Mesenchymal stem cell (in vitro differentiated cells and primary cell): ENCODE measurements around the gene GOLGA6C.
"Not testable (repeated sequence)": the region's sequence is repeated elsewhere in the genome, so short reads cannot be mapped to it uniquely, and the experiment has no call there.

Experiments used
- DNase-seq: peaks from one replicate; pipeline ENCODE4 v3.0.0-alpha.2; 2013
- H2AFZ ChIP-seq: one replicate; pipeline ENCODE4 v1.6.1; 2013; ENCODE audit warnings: low read depth, mild to moderate bottlenecking, control low read depth, inconsistent platforms, low read length, moderate library complexity
- H2AK5ac ChIP-seq: 2 replicates; pipeline ENCODE4 v1.6.1; 2013; ENCODE audit warnings: low read length, moderate library complexity, mild to moderate bottlenecking, inconsistent platforms; ENCODE audit not compliant: severe bottlenecking
- H2BK120ac ChIP-seq: one replicate; pipeline ENCODE4 v1.6.1; 2013; ENCODE audit warnings: low read depth, mild to moderate bottlenecking, inconsistent platforms, low read length, moderate library complexity
- H2BK12ac ChIP-seq, 2 experiments: one replicate each; pipeline ENCODE4 v1.6.1; 2013; ENCODE audit warnings: inconsistent platforms in 2 of 2, low read length in 2 of 2, mild to moderate bottlenecking in 2 of 2, moderate library complexity in 2 of 2, control low read depth in 1 of 2
- H2BK15ac ChIP-seq: one replicate; pipeline ENCODE4 v1.6.1; 2013; ENCODE audit warnings: mild to moderate bottlenecking, low read depth, inconsistent platforms; ENCODE audit not compliant: poor library complexity, severe bottlenecking
- H2BK5ac ChIP-seq: 2 replicates; pipeline ENCODE4 v1.6.1; 2013; ENCODE audit warnings: low read depth, mild to moderate bottlenecking, low read length, control low read depth, inconsistent platforms; ENCODE audit not compliant: poor library complexity, severe bottlenecking
- H3K14ac ChIP-seq, 2 experiments: one replicate each; pipeline ENCODE4 v1.6.1; 2013; ENCODE audit warnings: inconsistent platforms in 2 of 2, low read length in 2 of 2, control low read depth in 1 of 2, mild to moderate bottlenecking in 1 of 2, moderate library complexity in 1 of 2
- H3K18ac ChIP-seq, 2 experiments: one replicate each; pipeline ENCODE4 v1.6.1; 2013; ENCODE audit warnings: inconsistent platforms in 2 of 2, low read length in 2 of 2, control low read depth in 1 of 2, low read depth in 1 of 2, mild to moderate bottlenecking in 1 of 2
- H3K23ac ChIP-seq, 2 experiments: one replicate each; pipeline ENCODE4 v1.6.1; 2013; ENCODE audit warnings: inconsistent platforms in 2 of 2, low read length in 2 of 2, mild to moderate bottlenecking in 2 of 2, moderate library complexity in 2 of 2, control low read depth in 1 of 2
- H3K27ac ChIP-seq: 2 replicates; pipeline ENCODE4 v1.5.1; 2013; ENCODE audit warnings: mild to moderate bottlenecking, moderate library complexity, low read length, control low read depth, inconsistent platforms; ENCODE audit not compliant: poor library complexity, severe bottlenecking
- H3K27me3 ChIP-seq, 2 experiments: 2 replicates each; pipeline versions ENCODE4 v1.6.1 to v1.7.0; 2013; ENCODE audit warnings: low read length in 2 of 2, mild to moderate bottlenecking in 2 of 2, moderate library complexity in 2 of 2, control low read depth in 1 of 2, inconsistent platforms in 1 of 2; ENCODE audit not compliant: control insufficient read depth in 1 of 2, insufficient read depth in 1 of 2
- H3K36me3 ChIP-seq, 2 experiments: 2 replicates each; pipeline versions ENCODE4 v1.6.1 to v1.7.0; 2013; ENCODE audit warnings: low read length in 2 of 2, control low read depth in 1 of 2, inconsistent platforms in 1 of 2, low read depth in 1 of 2, mild to moderate bottlenecking in 1 of 2; ENCODE audit not compliant: insufficient read depth in 2 of 2, control insufficient read depth in 1 of 2
- H3K4ac ChIP-seq, 2 experiments: one replicate each; pipeline ENCODE4 v1.6.1; 2013; ENCODE audit warnings: inconsistent platforms in 2 of 2, low read length in 2 of 2, mild to moderate bottlenecking in 2 of 2, moderate library complexity in 2 of 2, control low read depth in 1 of 2, low read depth in 1 of 2
- H3K4me1 ChIP-seq: 2 replicates; pipeline ENCODE4 v1.6.1; 2013; ENCODE audit warnings: low read depth, low read length, control low read depth; ENCODE audit not compliant: control insufficient read depth, insufficient read depth
- H3K4me2 ChIP-seq: 2 replicates; pipeline ENCODE4 v1.6.1; 2013; ENCODE audit warnings: low read length, mild to moderate bottlenecking, inconsistent platforms; ENCODE audit not compliant: poor library complexity, severe bottlenecking
- H3K4me3 ChIP-seq, 2 experiments: 2 replicates each; pipeline versions ENCODE4 v1.5.1 to v1.7.0; 2013; ENCODE audit warnings: low read length in 2 of 2, mild to moderate bottlenecking in 2 of 2, control low read depth in 1 of 2, low read depth in 1 of 2; ENCODE audit not compliant: insufficient read depth in 1 of 2
- H3K79me1 ChIP-seq: replicated peaks from 2 replicates; pipeline ENCODE4 v1.6.1; 2013; ENCODE audit warnings: mild to moderate bottlenecking, control low read depth, low read length, inconsistent platforms; ENCODE audit not compliant: poor library complexity, severe bottlenecking
- H3K9ac ChIP-seq: 2 replicates; pipeline ENCODE4 v1.7.0; 2013; ENCODE audit warnings: mild to moderate bottlenecking, low read length, moderate library complexity
- H3K9me3 ChIP-seq: 2 replicates; pipeline ENCODE4 v1.7.0; 2013; ENCODE audit warnings: mild to moderate bottlenecking, low read length; ENCODE audit not compliant: control insufficient read depth
- H4K8ac ChIP-seq: one replicate; pipeline ENCODE4 v1.6.1; 2013; ENCODE audit warnings: inconsistent platforms, mild to moderate bottlenecking, low read length, moderate library complexity
- H4K91ac ChIP-seq: one replicate; pipeline ENCODE4 v1.6.1; 2013; ENCODE audit warnings: mild to moderate bottlenecking, low read length, inconsistent platforms
- WGBS: methylation state at CpG from one replicate; pipeline ENCODE4 v1.1.7; 2013; ENCODE audit warnings: mixed read lengths; 5-methylcytosine and 5-hydroxymethylcytosine counted together

The GOLGA6C gene

GRCh38 chr15:75214293-75215096, 43.6 kb upstream of the GOLGA6C start:
- Histone ChIP-seq H4K8ac (no peak overlapping the region), H3K4me2 (no peak overlapping the region), H3K23ac (peak overlapping the region in 1 of 2 experiments; percentile 37), H3K27me3 (no peaks in the 10 kb centered on the region), H2AFZ (no peak overlapping the region), H2BK12ac (no peak overlapping the region), H3K18ac (no peak overlapping the region), H3K9ac (no peak overlapping the region), H2BK5ac (no peak overlapping the region), H3K4me1 (peaks cover 8% of the 10 kb centered on the region), H2AK5ac (no peak overlapping the region), H4K91ac (no peak overlapping the region), H2BK120ac (no peak overlapping the region), H3K79me1 (peaks cover 3% of the 10 kb centered on the region), H3K36me3 (peaks cover 27 to 39% of the 10 kb centered on the region in 2 experiments), H3K14ac (peak overlapping the region in 1 of 2 experiments; percentile 66), H3K27ac (no peak overlapping the region), H3K9me3 (no peaks in the 10 kb centered on the region), H3K4me3 (no peak overlapping the region), H3K4ac (no peak overlapping the region), H2BK15ac (no peak overlapping the region)
- DNase-seq = no peak
- 82% methylated on average over 13 of the region's 13 CpGs for WGBS

- Histone ChIP-seq H3K23ac (no peak overlapping the region), H2BK15ac (no peak overlapping the region), H3K79me1 (peaks cover 1% of the 10 kb centered on the region), H3K9me3 (no peaks in the 10 kb centered on the region), H3K14ac (no peak overlapping the region), H2BK120ac (no peak overlapping the region), H2AK5ac (no peak overlapping the region), H3K27ac (no peak overlapping the region), H2BK5ac (no peak overlapping the region), H3K4ac (peak overlapping the region in 1 of 2 experiments; percentile 20), H2AFZ (no peak overlapping the region), H4K8ac (peak overlapping the region; percentile 13), H3K18ac (no peak overlapping the region), H3K9ac (no peak overlapping the region), H3K4me3 (no peak overlapping the region), H3K36me3 (peaks cover 21 to 30% of the 10 kb centered on the region in 2 experiments), H4K91ac (no peak overlapping the region), H3K4me2 (no peak overlapping the region), H3K27me3 (no peaks in the 10 kb centered on the region), H2BK12ac (no peak overlapping the region), H3K4me1 (peaks cover 8% of the 10 kb centered on the region)
- 97% methylated on average over 5 of the region's 5 CpGs for WGBS
- no peak for DNase-seq
These were observed 42.8 kb upstream of the GOLGA6C start for GRCh38 chr15:75215107-75216004.

- no peak for DNase-seq
- Histone ChIP-seq H3K27me3 (no peaks in the 10 kb centered on the region), H2BK5ac (no peak overlapping the region), H2BK120ac (no peak overlapping the region), H3K4me2 (no peak overlapping the region), H2BK12ac (no peak overlapping the region), H3K9ac (no peak overlapping the region), H3K4me1 (peaks cover 8% of the 10 kb centered on the region), H3K4me3 (no peak overlapping the region), H2BK15ac (no peak overlapping the region), H2AK5ac (no peak overlapping the region), H4K91ac (no peak overlapping the region), H3K18ac (no peak overlapping the region), H3K4ac (no peak overlapping the region), H3K9me3 (no peaks in the 10 kb centered on the region), H3K36me3 (peaks cover 9 to 15% of the 10 kb centered on the region in 2 experiments), H3K27ac (no peak overlapping the region), H2AFZ (no peak overlapping the region), H4K8ac (no peak overlapping the region), H3K79me1 (no peaks in the 10 kb centered on the region), H3K23ac (no peak overlapping the region), H3K14ac (peak overlapping the region in 1 of 2 experiments; percentile 63)
- 95% methylated on average over 3 of the region's 6 CpGs for whole genome bisulfite sequencing
These were observed 41.1 kb upstream of the GOLGA6C start for GRCh38 chr15:75217012-75217411.

- not testable (repeated sequence) for H2AK5ac ChIP-seq, H3K14ac ChIP-seq, H2AFZ ChIP-seq, H3K9ac ChIP-seq, H2BK12ac ChIP-seq, H3K27me3 ChIP-seq, H2BK5ac ChIP-seq, H2BK15ac ChIP-seq, H3K4me1 ChIP-seq, H4K91ac ChIP-seq, H3K23ac ChIP-seq, H2BK120ac ChIP-seq, H3K4me3 ChIP-seq, H3K36me3 ChIP-seq, H3K18ac ChIP-seq, H3K4me2 ChIP-seq, H3K9me3 ChIP-seq, DNase-seq, H3K27ac ChIP-seq, H3K4ac ChIP-seq, H4K8ac ChIP-seq, H3K79me1 ChIP-seq
- WGBS = 92% methylated on average over 1 of the region's 3 CpGs
These were observed 40.6 kb upstream of the GOLGA6C start for GRCh38 chr15:75217574-75217973.
